Measurements from ENCODE around the gene SLC22A17. TPM values are rescaled to one million over a fixed set of nuclear protein-coding genes. Genes with fewer than 3 reads are reported as not detected.

Gene SLC22A17
- total and polyA plus RNA-seq, 9 donors = 8.9 to 48.0 (median 34.3) TPM

DNA sequence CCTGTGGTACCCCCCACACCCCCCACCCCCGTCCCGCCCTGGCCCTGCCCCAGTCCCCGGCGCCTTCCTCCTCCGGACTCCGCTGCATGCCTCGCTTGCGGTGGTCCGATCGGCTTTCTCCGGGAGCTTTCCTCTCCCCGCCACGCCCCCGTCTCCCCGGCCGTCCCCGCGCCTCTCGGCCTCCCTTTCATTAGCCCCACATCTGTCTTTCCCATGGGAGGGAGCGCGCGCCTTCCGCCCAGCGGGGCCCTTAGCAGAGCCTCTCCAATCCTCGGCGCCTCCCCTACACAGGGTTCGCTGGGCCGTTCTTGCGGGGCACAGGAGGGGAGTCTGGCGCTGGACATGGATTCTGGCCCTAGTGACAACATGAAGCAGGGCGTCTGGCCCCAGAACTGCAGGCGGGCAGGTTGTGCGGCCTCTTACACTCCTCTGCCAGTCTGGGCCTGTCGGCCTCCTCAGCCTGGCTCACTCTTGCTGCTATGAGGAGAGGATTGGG is 13.8 kb upstream of the SLC22A17 start:
- TF ChIP-seq, protein P1, sequence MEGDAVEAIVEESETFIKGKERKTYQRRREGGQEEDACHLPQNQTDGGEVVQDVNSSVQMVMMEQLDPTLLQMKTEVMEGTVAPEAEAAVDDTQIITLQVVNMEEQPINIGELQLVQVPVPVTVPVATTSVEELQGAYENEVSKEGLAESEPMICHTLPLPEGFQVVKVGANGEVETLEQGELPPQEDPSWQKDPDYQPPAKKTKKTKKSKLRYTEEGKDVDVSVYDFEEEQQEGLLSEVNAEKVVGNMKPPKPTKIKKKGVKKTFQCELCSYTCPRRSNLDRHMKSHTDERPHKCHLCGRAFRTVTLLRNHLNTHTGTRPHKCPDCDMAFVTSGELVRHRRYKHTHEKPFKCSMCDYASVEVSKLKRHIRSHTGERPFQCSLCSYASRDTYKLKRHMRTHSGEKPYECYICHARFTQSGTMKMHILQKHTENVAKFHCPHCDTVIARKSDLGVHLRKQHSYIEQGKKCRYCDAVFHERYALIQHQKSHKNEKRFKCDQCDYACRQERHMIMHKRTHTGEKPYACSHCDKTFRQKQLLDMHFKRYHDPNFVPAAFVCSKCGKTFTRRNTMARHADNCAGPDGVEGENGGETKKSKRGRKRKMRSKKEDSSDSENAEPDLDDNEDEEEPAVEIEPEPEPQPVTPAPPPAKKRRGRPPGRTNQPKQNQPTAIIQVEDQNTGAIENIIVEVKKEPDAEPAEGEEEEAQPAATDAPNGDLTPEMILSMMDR (IDR thresholded peaks at IDR 0.05) = no peak
- TF ChIP-seq EP300 (IDR thresholded peaks at IDR 0.05) (no peak), POLR2A (IDR thresholded peaks at IDR 0.05) (no peak)
- intact Hi-C loops (cut with DNase I) = no loop called here
- peak overlapping the region; percentile 98 to 99 for H3K27ac ChIP-seq
- no peaks in the 10 kb centered on the region for H3K9me3 ChIP-seq
- no peaks in the 10 kb centered on the region for H3K36me3 ChIP-seq
- H3K27me3 ChIP-seq = no peaks in the 10 kb centered on the region
- H3K4me1 ChIP-seq (ENCODE audit: insufficient read depth) = no peaks in the 10 kb centered on the region
- DNase-seq = peak; percentile 83 to 88 (median 85)
- H3K4me3 ChIP-seq = peak overlapping the region; percentile 44
- 4 to 15% (median 4%) methylated on average over 27 to 34 of the region's 34 CpGs for WGBS, 3 donors

DNA sequence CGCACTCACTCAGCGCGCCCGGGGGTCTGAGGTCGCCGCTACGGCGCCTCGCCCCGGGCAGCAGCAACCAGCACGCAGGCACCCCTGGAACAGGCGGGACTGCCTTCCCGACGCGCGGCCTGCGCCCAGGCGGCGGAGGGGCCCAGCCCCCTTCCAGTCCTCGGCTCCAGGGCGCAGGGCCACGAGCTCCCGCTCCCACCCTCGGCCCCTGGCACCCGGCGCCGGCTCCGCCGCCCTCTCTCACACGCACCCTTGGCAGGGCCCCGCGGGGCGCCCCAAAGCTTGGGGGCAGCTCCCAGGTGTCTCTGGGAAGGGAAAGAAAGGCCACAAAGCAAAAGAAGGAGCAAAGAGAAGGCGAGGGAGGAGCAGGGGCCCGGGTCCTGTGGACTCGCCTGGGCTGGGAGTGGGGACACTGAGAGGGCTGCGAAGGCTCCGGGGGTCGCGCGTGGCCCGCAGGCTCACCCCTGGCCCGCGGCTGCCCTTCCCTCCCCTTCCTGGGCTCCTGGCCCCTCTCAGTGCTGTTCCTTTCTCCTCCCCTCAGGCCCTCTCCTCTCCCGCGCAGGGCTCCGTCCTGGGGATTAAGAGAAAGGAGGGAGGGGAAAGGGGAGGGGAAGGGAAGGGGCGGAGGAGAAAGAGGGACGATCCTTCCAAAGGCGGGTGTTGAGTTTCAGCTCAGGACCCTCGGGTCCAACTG is 13.2 kb upstream of the SLC22A17 start:
- H3K4me1 ChIP-seq (ENCODE audit: insufficient read depth) = no peaks in the 10 kb centered on the region
- peak; percentile 78 to 83 (median 81) for DNase-seq
- H3K27me3 ChIP-seq = no peaks in the 10 kb centered on the region
- peak overlapping the region; percentile 44 for H3K4me3 ChIP-seq
- 0 to 2% (median 1%) methylated on average over 41 to 51 of the region's 51 CpGs for WGBS, 3 donors
- intact Hi-C loops (cut with DNase I) = no loop called here
- H3K9me3 ChIP-seq = no peaks in the 10 kb centered on the region
- H3K36me3 ChIP-seq = no peaks in the 10 kb centered on the region
- peak; percentile 74 for TF ChIP-seq POLR2A (IDR thresholded peaks at IDR 0.05)
- TF ChIP-seq, protein P1 (IDR thresholded peaks at IDR 0.05) = no peak
- TF ChIP-seq EP300 (IDR thresholded peaks at IDR 0.05) = no peak
- peak overlapping the region; percentile 98 to 99 for H3K27ac ChIP-seq

GRCh38 chr14:23365036-23365731 is 12.5 kb upstream of the SLC22A17 start, which contains the start of gene EFS:
EFS (minus strand) TSS chr14:23365172; CDS start chr14:23365025, 147 bp downstream.
- TF ChIP-seq EP300 (IDR thresholded peaks at IDR 0.05) = no peak
- TF ChIP-seq POLR2A (IDR thresholded peaks at IDR 0.05) = peak; percentile 32
- TF ChIP-seq, protein P1 (IDR thresholded peaks at IDR 0.05) = no peak
- no peaks in the 10 kb centered on the region for H3K9me3 ChIP-seq
- peak within 1 kb of the TSS; percentile 44 for H3K4me3 ChIP-seq
- intact Hi-C loops (cut with DNase I) = no loop called here
- H3K4me1 ChIP-seq (ENCODE audit: insufficient read depth) = no peaks in the 10 kb centered on the region
- peak; percentile 58 to 77 (median 70) for DNase-seq
- H3K27ac ChIP-seq = peak within 1 kb of the TSS; percentile 98 to 99
- H3K36me3 ChIP-seq = no peaks in the 10 kb centered on the region
- 1% methylated on average over 56 to 74 of the region's 74 CpGs for WGBS, 3 donors
- no peaks in the 10 kb centered on the region for H3K27me3 ChIP-seq

DNA sequence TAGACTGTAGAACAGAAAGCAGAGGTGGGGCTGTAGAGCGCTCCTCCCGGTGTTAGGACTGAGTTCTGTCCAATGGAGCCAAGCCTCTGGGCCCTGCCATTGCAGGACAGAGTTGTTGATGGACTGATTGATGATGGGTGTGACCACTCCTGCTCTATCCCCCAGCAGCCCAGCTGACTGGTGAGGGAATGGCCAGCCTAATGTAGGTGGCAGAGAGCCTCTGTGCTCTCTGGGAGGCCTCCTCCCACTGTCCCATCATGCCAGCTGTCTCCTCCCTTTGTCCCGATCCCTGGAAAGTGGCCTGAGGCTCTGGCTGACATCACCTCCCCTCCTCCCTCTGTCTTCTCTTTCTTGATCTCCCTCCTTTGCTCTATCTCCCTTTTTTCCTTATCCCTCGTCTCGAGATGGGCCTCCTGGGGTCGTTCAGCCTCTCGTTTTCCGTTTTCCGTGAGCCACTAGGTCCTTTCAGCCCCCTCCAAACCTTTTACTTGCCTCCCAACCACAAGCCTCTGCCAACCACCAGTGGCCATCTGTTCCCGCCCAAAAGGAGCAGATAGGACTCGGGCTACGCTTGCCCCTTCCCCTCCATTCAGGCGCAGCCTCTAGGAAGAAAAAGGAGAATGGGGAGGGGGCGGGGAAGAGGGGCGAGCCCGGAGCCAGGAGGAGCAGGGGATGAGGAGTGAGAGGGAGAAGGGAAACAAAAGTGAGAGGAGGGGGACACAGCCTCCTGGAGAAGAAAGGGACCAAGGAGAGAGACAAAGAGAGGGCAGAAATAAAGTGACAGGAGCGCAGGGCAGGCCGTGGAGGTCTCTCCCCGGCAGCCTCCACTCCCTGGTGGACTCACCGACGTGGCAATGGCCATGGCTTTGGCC is 11.7 kb upstream of the SLC22A17 start:
- peak in 1 of 5 donors; percentile 51 for DNase-seq
- no peaks in the 10 kb centered on the region for H3K36me3 ChIP-seq
- H3K27me3 ChIP-seq = no peaks in the 10 kb centered on the region
- no peaks in the 10 kb centered on the region for H3K4me1 ChIP-seq (ENCODE audit: insufficient read depth)
- TF ChIP-seq EP300 (IDR thresholded peaks at IDR 0.05) (no peak), POLR2A (IDR thresholded peaks at IDR 0.05) (no peak)
- TF ChIP-seq, protein P1 (IDR thresholded peaks at IDR 0.05) = no peak
- peak overlapping the region; percentile 98 to 99 for H3K27ac ChIP-seq
- peak overlapping the region; percentile 44 for H3K4me3 ChIP-seq
- WGBS, 3 donors = 8 to 14% (median 13%) methylated on average over 21 of the region's 21 CpGs
- H3K9me3 ChIP-seq = no peaks in the 10 kb centered on the region
- intact Hi-C loops (cut with DNase I) = no loop called here

All from ovary (tissue), 9 donors.